Caco-2 (cell line): ENCODE results near the gene CISH. TPM values are rescaled to one million over a fixed set of nuclear protein-coding genes. Genes with fewer than 3 reads are reported as not detected.

Experiments used
- BruUV-seq: library from RNA; stranded (reverse); fragments of 400-500 nt; replicated peaks from 2 replicates; lab custom pipeline; 2021; lab: Mats Ljungman, UMichigan
- CTCF ChIA-PET: fragments of 300-600 bp; sonication (Branson Sonifier 250); formaldehyde crosslinking; loops from one replicate; lab custom pipeline; 2022; ENCODE audit warnings: antibody characterized with exemption; lab: Charles Lee
- POLR2A ChIA-PET: fragments of 300-600 bp; sonication (Branson Sonifier 250); formaldehyde crosslinking; loops from one replicate; lab custom pipeline; 2022; ENCODE audit warnings: antibody characterized with exemption; lab: Charles Lee
- DNase-seq, 2 experiments: peaks; one replicate each; pipeline versions ENCODE4 v3.0.0 to v3.0.0-alpha.2; 2020 to 2022
- H3K27me3 ChIP-seq: replicated peaks from 2 replicates; pipeline ENCODE4 v1.6.0; 2011; ENCODE audit warnings: low read length; ENCODE audit not compliant: control insufficient read depth, insufficient read depth
- H3K36me3 ChIP-seq: 2 replicates; pipeline ENCODE4 v1.5.1; 2011; ENCODE audit warnings: low read length; ENCODE audit not compliant: control insufficient read depth, insufficient read depth
- H3K4me1 ChIP-seq: fragments of 250-450 bp; sonication (Bioruptor Pico); 2 replicates; pipeline ENCODE4 v1.5.1; 2020; ENCODE audit warnings: mild to moderate bottlenecking
- H3K4me3 ChIP-seq: 2 replicates; pipeline ENCODE4 v1.5.1; 2011; ENCODE audit warnings: low read depth, mild to moderate bottlenecking, control low read depth, low read length
- H3K9me3 ChIP-seq: fragments of 250-450 bp; sonication (Bioruptor Pico); 2 replicates; pipeline ENCODE4 v1.5.1; 2020; ENCODE audit warnings: mild to moderate bottlenecking, moderate library complexity
- H3K27ac Mint-ChIP-seq: one replicate; pipeline ENCODE4 v1.8.0; 2022; ENCODE audit warnings: mixed read lengths; ENCODE audit not compliant: unreplicated experiment
- H3K27me3 Mint-ChIP-seq: one replicate; pipeline ENCODE4 v1.8.0; 2022; ENCODE audit warnings: mixed read lengths; ENCODE audit not compliant: insufficient read depth, unreplicated experiment
- H3K36me3 Mint-ChIP-seq: one replicate; pipeline ENCODE4 v1.8.0; 2022; ENCODE audit warnings: mild to moderate bottlenecking, mixed read lengths; ENCODE audit not compliant: insufficient read depth, unreplicated experiment
- H3K4me1 Mint-ChIP-seq: one replicate; pipeline ENCODE4 v1.8.0; 2022; ENCODE audit warnings: low read depth, mixed read lengths; ENCODE audit not compliant: unreplicated experiment
- H3K4me3 Mint-ChIP-seq: one replicate; pipeline ENCODE4 v1.8.0; 2022; ENCODE audit warnings: mild to moderate bottlenecking, moderate library complexity, mixed read lengths; ENCODE audit not compliant: unreplicated experiment
- H3K9me3 Mint-ChIP-seq: one replicate; pipeline ENCODE4 v1.8.0; 2022; ENCODE audit warnings: mixed read lengths; ENCODE audit not compliant: unreplicated experiment
- CTCF ChIP-seq, 2 experiments: fragments of 200-600 bp in 1 of 2; IDR thresholded peaks; 1 replicate in 1 of 2; 2 replicates in 1 of 2; pipeline versions ENCODE4 v1.5.1 to v1.8.0; 2011 to 2022; ENCODE audit warnings: antibody characterized with exemption in 1 of 2, control low read depth in 1 of 2, inconsistent platforms in 1 of 2, low read depth in 1 of 2, low read length in 1 of 2, mild to moderate bottlenecking in 1 of 2, moderate library complexity in 1 of 2; ENCODE audit not compliant: insufficient read depth in 1 of 2, severe bottlenecking in 1 of 2, unreplicated experiment in 1 of 2
- intact Hi-C: fragments of 100-400 bp; cut with micrococcal nuclease; formaldehyde crosslinking; loops from one replicate; pipeline ENCODE4 v1.10.0; 2022; ENCODE audit not compliant: unreplicated experiment
- total RNA-seq: library from RNA; stranded (reverse); gene quantifications from 2 replicates; pipeline ENCODE4 v1.2.3, GENCODE V29; 2022

CISH gene
- total RNA-seq, 1 experiment from 2014 or later = 2.9 TPM

DNA sequence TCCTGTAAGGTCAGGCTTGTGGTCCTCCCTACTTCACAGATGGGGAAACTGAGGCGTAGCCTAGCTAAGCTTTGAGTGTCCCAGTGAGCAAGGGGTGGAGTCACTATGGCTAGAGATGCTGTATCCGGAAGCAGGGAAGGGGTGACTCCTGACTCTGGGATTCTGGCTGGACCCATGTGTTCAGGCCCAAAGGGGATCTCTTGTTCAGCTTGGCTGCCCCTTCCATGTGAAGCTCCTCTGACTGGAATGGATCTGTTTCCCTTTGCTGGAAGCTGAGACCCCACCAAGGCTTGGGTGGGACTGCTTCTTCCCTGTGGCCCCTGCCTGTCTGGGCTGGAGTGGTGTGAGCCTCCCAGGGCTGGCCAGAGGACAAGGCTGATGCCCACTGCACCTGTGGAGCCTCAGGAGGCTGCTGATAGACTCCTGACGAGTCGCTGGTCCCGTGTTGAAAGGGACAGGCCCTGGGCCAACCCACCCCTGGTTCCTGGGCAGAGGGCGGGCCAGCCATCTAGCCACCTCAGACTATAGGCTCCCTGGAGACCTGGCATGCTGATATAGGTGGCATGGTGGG, 6.4 kb upstream of the CISH start:
- peak overlapping the region; percentile 85 for H3K27ac Mint-ChIP-seq
- TF ChIP-seq CTCF (IDR thresholded peaks at IDR 0.05; ENCODE audit: insufficient read depth in 1 of 2, low read depth in 1 of 2, low read length in 1 of 2, severe bottlenecking in 1 of 2, unreplicated experiment in 1 of 2) = no peak
- peaks cover 12% of the 10 kb centered on the region for H3K36me3 Mint-ChIP-seq
- ChIA-PET POLR2A (interaction anchor here (1.2 kb wide), 1 partner anchor 49 kb away, joined by 5 read pairs; the partner anchor contains the start of gene HEMK1), CTCF (interaction anchor here (2.3 kb wide), 1 partner anchor 35 kb away, joined by 5 read pairs; no protein-coding TSS in a partner anchor)
- intact Hi-C loops = loop anchor here (2.0 kb wide), 1 partner anchor 353 kb away; no protein-coding TSS in a partner anchor
- no peak for DNase-seq
- H3K9me3 Mint-ChIP-seq = no peaks in the 10 kb centered on the region
- peak overlapping the region; percentile 79 for H3K4me3 Mint-ChIP-seq
- TSS peak; percentile 29 for BruUV-seq
- H3K4me1 ChIP-seq = no peaks in the 10 kb centered on the region; the same call in 1 of the 2 replicates
- no peaks in the 10 kb centered on the region; the same call in 1 of the 2 replicates for H3K36me3 ChIP-seq
- H3K4me1 Mint-ChIP-seq = peaks cover 6% of the 10 kb centered on the region
- H3K27me3 ChIP-seq = no peaks in the 10 kb centered on the region
- peak overlapping the region; percentile 66 for H3K4me3 ChIP-seq
- H3K27me3 Mint-ChIP-seq = peaks cover 4% of the 10 kb centered on the region
- H3K9me3 ChIP-seq = no peaks in the 10 kb centered on the region

DNA sequence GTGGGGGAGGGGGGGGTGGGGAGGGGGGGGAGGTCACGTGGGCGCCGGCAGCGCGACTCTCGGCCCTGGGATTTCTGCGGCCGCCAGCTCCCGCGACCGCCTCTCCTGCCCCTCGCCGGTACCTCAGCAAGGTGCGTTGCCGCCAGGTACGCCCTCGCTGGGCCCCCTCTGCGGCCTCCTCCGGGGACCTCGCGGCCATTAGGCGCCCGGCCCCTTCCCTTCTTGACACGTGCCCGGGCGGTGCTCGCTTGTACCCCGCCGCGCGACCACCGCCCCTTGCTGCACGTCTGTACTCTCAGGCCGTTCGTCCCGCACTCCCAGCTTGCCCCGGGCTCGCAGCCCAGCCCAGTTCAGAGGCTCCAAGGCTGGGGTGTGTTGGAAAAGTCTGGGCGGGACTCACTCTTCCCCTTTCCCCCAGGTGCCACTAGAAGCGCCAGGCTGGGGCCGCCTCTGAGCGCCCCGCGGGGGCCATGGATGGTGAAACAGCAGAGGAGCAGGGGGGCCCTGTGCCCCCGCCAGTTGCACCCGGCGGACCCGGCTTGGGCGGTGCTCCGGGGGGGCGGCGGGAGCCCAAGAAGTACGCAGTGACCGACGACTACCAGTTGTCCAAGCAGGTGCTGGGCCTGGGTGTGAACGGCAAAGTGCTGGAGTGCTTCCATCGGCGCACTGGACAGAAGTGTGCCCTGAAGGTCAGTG, 5.7 kb upstream of the CISH start, which contains the start of gene MAPKAPK3:
Gene MAPKAPK3 (plus strand): TSS at position 56 of the 696 bp plus-strand sequence. CDS start 415 bp downstream, at position 471.
- intact Hi-C loops = loop anchor here (2.0 kb wide), 1 partner anchor 354 kb away; no protein-coding TSS in a partner anchor
- CTCF ChIA-PET = interaction anchor here (0.6 to 2.2 kb wide), 11 partner anchors 7 to 1357 kb away, joined by 3 to 91 read pairs (median 8); partner anchors contain the start of genes ABHD14B and MANF
- Histone ChIP-seq H3K4me1 (peaks cover 4% of the 10 kb centered on the region), H3K36me3 (no peaks in the 10 kb centered on the region), H3K27me3 (no peaks in the 10 kb centered on the region), H3K9me3 (no peaks in the 10 kb centered on the region), H3K4me3 (peak within 1 kb of the TSS; percentile 66)
- peak in 1 of 2 experiments; percentile 57 for DNase-seq
- Mint-ChIP-seq H3K4me1 (peaks cover 12% of the 10 kb centered on the region), H3K27me3 (peaks cover 4% of the 10 kb centered on the region), H3K27ac (peak within 1 kb of the TSS; percentile 85), H3K36me3 (peaks cover 16% of the 10 kb centered on the region), H3K4me3 (peak within 1 kb of the TSS; percentile 79), H3K9me3 (no peaks in the 10 kb centered on the region)
- BruUV-seq = no TSS peak
- no peak for TF ChIP-seq CTCF (IDR thresholded peaks at IDR 0.05; ENCODE audit: insufficient read depth in 1 of 2, low read depth in 1 of 2, low read length in 1 of 2, severe bottlenecking in 1 of 2, unreplicated experiment in 1 of 2)
- POLR2A ChIA-PET = interaction anchor here (0.6 to 1.6 kb wide), 5 partner anchors 36 to 779 kb away, joined by 3 to 5 read pairs (median 5); partner anchors contain the start of gene HEMK1

GRCh38 chr3:50616770-50617095, 5.2 kb upstream of the CISH start:
- POLR2A ChIA-PET = interaction anchor here (0.6 to 1.6 kb wide), 4 partner anchors 36 to 779 kb away, joined by 3 to 5 read pairs (median 4); no protein-coding TSS in a partner anchor

More at GRCh38 chr3:50616770-50617095, 5.2 kb upstream of the CISH start:
- DNase-seq = peak; percentile 91 to 92
- Histone ChIP-seq H3K9me3 (no peaks in the 10 kb centered on the region), H3K4me1 (peaks cover 4% of the 10 kb centered on the region), H3K36me3 (no peaks in the 10 kb centered on the region), H3K4me3 (peak overlapping the region; percentile 37), H3K27me3 (no peaks in the 10 kb centered on the region)
- peaks cover 4% of the 10 kb centered on the region for H3K27me3 Mint-ChIP-seq
- no peak for TF ChIP-seq CTCF (IDR thresholded peaks at IDR 0.05; ENCODE audit: insufficient read depth in 1 of 2, low read depth in 1 of 2, low read length in 1 of 2, severe bottlenecking in 1 of 2, unreplicated experiment in 1 of 2)
- CTCF ChIA-PET = interaction anchor here (0.6 to 2.2 kb wide), 12 partner anchors 8 to 1357 kb away, joined by 3 to 91 read pairs (median 7); partner anchors contain the start of genes ABHD14B and MANF
- H3K27ac Mint-ChIP-seq = peak overlapping the region; percentile 85
- BruUV-seq = no TSS peak
- H3K4me1 Mint-ChIP-seq = peaks cover 14% of the 10 kb centered on the region
- peak overlapping the region; percentile 79 for H3K4me3 Mint-ChIP-seq
- intact Hi-C loops = loop anchor here (1.0 to 2.0 kb wide), 4 partner anchors 36 to 756 kb away; no protein-coding TSS in a partner anchor
- H3K9me3 Mint-ChIP-seq = no peaks in the 10 kb centered on the region
- peaks cover 21% of the 10 kb centered on the region for H3K36me3 Mint-ChIP-seq
